Femur (tissue), 1 donor: Measurements from ENCODE around the gene TFPT.
"Not testable (repeated sequence)": the region's sequence is repeated elsewhere in the genome, so short reads cannot be mapped to it uniquely, and the experiment has no call there.

Experiments used
- DNase-seq: peaks from one replicate; pipeline ENCODE4 v3.0.0-alpha.2; 2017

The TFPT gene

GRCh38 chr19:54114340-54115108 lies 933 bp downstream of the TFPT start:
- no peak for DNase-seq

GRCh38 chr19:54109651-54110050 lies 5.8 kb downstream of the TFPT start:
- no peak for DNase-seq

GRCh38 chr19:54108496-54108895 lies 7.0 kb downstream of the TFPT start:
- DNase-seq = no peak

GRCh38 chr19:54107876-54108490 lies 7.5 kb downstream of the TFPT start:
- DNase-seq = peak; percentile 13

GRCh38 chr19:54106716-54107115 lies 8.7 kb downstream of the TFPT start:
- DNase-seq = peak; percentile 11

GRCh38 chr19:54105796-54106195 lies 9.7 kb downstream of the TFPT start:
- DNase-seq = peak; percentile 15

- DNase-seq = peak; percentile 9
These were observed 10.3 kb downstream of the TFPT start for GRCh38 chr19:54104998-54105715.

- DNase-seq = peak; percentile 99
These were observed 12.9 kb downstream of the TFPT start, which contains the start of gene NDUFA3 for GRCh38 chr19:54102421-54103169. NDUFA3 (plus strand) TSS chr19:54102855; CDS start chr19:54102879, 24 bp downstream.

DNA sequence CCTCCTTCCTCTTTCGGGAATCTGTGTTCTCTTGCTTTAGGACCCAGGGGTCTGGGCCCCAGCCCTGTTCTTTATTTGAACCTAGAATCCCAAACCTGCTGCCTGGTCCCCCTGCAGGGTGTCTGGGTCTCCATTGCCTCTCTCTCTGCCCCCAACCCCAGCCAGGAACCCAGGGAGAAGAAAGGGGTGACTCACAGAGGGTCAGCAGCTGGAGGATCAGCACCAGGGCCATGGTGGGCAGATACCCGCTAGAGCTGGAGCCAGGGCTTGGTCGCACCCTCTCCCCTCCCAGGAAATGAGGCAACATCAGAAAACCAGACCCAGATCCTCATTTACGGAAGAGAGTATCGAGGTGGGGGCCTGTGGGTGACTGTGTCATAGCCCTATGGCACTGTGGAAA lies 14.9 kb downstream of the TFPT start, which contains the start of gene OSCAR:
Gene OSCAR (minus strand): TSS at position 243 of the 400 bp plus-strand sequence. CDS start 11 bp downstream, at position 232.
- DNase-seq = peak; percentile 44

- DNase-seq = not testable (repeated sequence)
These were observed 15.6 kb downstream of the TFPT start for GRCh38 chr19:54099903-54100255.

GRCh38 chr19:54099190-54099902 lies 16.1 kb downstream of the TFPT start:
- no peak for DNase-seq

DNA sequence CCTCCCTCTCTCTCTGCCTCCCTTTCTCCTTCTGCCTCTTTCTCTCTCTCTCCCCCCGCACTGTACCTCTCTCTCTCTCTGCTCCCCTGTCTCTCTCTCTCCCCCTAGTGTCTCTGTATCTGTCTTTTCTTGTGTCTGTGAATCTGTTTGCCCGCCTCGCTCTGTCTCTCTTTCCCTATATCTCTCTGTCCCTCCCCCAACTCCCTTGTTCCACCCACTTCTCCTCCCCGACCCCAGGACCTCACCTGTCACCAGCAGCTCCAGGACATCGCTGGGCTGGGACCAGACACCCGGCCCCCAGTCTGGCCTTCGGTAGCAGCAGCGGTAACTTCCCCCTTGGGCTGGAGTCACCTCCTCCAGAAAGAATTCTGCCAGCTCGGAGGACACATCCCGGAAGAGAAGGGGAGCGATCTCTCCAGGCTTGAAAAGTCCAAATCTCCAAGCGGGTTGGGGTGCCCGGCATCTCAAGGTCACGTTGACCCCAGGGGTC lies 18.8 kb downstream of the TFPT start:
- DNase-seq = no peak

GRCh38 chr19:54095859-54096616 lies 19.4 kb downstream of the TFPT start:
- DNase-seq = peak; percentile 55

- no peak for DNase-seq
These were observed 20.2 kb downstream of the TFPT start for GRCh38 chr19:54095136-54095858.

- DNase-seq = no peak
These were observed 20.9 kb downstream of the TFPT start for GRCh38 chr19:54094426-54095000.

DNA sequence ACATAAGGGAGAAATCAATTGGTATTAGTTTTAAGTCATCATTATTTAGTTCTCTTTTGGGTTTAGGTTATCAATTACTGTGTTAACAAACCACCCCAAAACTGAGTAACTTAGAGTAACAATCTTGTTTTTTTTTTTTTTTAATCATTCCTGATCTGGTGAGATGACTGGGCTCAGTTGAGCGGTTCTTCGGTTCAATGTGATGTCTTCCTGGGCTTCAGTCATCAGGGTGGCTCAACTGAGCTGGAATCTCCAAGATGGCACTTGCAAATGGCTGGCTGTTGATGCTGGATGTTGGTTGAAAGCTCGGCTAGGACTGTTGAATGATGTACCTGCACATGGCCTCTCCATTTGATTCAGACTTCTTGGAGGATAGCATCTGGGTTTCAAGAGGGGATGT lies 31.0 kb downstream of the TFPT start:
- DNase-seq = no peak

DNA sequence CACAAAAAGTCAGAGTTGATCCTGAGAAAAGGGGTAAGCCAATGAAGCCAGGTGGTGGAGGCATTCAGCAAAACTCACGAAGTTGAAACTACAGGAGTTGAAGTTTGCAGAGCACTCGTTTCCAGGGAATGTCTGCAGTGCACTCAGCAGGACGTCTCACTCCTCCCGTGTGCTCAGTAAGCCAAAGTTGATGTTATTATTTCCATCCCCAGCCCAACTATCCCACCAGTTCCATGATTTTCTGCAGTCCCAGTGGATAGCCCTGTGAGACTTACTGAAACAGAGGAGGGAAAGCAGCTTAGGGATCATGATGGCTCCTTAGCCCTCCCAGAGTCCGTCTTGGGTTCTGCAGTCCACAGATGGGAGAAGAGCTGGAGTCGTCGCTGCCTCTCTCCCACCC lies 34.4 kb downstream of the TFPT start, which contains the start of gene TARM1:
Gene TARM1 (minus strand): TSS at position 334 of the 400 bp plus-strand sequence. CDS start 25 bp downstream, at position 309.
- DNase-seq = no peak

DNA sequence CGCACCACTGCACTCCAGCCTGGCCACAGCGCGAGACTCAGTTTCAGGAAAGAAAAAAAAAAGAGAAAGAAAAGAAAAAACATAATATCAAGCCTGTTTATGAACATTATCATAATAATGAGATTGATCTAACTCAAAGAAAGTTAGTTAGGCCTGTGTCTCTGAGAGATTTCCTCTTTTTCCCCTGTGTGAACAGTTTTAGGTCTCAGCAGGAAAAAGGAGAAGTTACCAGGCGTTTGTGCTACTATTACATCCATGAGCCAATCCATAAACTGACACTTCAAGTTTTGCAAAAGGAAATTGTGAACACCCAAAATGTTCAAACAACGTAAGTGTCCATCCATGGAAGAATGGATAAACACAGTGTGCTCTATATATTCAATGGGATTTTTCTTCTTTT lies 38.1 kb downstream of the TFPT start:
- no peak for DNase-seq

GRCh38 chr19:54074851-54075250 lies 40.6 kb downstream of the TFPT start:
- no peak for DNase-seq

DNA sequence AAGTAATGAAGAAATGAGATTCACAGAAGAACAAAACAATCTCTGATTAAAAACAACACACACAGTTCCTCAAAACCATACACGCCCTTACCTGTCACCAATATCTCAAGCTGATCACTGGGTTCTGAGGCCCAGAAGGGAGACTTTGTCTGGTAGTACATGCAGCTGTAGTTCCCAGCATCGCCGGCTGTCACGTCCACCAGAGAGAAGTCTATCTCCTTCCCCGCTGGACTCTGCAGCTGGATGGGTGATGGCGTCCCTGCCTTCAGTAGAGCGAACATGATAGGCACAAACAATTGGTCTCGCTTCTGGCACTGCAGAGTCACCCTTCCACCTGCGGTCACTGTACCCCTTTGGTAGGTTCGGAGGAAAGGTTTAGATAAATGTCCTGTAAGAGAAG lies 41.6 kb downstream of the TFPT start:
- no peak for DNase-seq
